ENCODE data around the gene REX1BD.

Gene REX1BD

GRCh38 chr19:18601875-18602274, 13.3 kb downstream of the REX1BD start:
- DNase-seq (ENCODE audit: low read depth in 2 of 3, low spot score in 2 of 3) = no peak

GRCh38 chr19:18603255-18603957, 14.8 kb downstream of the REX1BD start:
- no peak for DNase-seq (ENCODE audit: low read depth in 2 of 3, low spot score in 2 of 3)

DNA sequence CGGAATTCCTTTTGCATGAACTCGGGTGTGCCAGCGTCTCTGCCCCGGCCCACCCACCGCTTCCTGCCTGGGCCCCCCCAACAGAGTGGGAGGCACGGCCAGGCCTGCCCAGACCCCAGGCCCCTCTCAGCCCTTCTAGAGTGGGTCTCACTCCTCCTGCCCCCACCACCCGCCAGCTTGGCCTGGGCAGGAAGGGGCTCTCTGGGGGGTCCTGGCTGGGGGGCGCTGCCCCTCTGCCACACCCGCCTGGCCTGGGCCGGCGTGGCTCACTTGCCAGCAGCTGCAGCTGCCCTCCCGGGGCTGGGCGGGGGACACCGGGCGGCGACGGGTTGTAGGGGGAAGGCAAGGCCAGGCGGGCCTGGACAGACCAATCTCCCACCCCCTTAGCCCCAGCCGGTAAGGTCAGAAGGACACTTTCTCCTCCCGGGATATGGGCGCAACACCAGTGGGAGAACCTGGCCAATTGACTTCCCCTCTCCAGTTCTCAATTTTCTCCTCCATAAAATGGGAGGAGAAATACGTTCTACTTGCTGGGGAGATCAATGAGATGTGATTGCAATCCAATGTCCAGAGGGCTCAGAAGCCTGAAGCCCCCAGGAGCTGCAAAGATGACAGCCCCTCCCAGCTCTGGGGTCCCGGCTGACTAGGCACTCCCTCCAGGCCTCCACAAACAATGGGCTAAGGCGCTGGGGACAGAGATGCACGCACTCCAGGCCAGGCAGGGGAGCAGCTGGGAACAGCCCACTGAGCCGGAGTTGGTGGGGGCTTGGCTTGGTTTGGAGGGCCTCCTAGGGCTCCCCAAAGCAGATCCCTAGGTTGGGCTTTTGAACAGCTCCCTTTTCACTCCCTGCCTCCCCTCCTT, 15.6 kb downstream of the REX1BD start:
- no peak for DNase-seq (ENCODE audit: low read depth in 2 of 3, low spot score in 2 of 3)

- DNase-seq (ENCODE audit: low read depth in 2 of 3, low spot score in 2 of 3) = no peak
These were observed 16.2 kb downstream of the REX1BD start for GRCh38 chr19:18604820-18605159.

GRCh38 chr19:18605196-18605545, 16.6 kb downstream of the REX1BD start:
- no peak for DNase-seq (ENCODE audit: low read depth in 2 of 3, low spot score in 2 of 3)

- no peak for DNase-seq (ENCODE audit: low read depth in 2 of 3, low spot score in 2 of 3)
These were observed 17.1 kb downstream of the REX1BD start for GRCh38 chr19:18605546-18606280.

GRCh38 chr19:18606281-18607225, 18.0 kb downstream of the REX1BD start, which contains the start of gene CRLF1:
Gene CRLF1, minus strand, starts transcription at chr19:18606799. Its CDS starts 143 bp downstream, at chr19:18606656.
- no peak for DNase-seq (ENCODE audit: low read depth in 2 of 3, low spot score in 2 of 3)

GRCh38 chr19:18607226-18608101, 18.9 kb downstream of the REX1BD start:
- DNase-seq (ENCODE audit: low read depth in 2 of 3, low spot score in 2 of 3) = no peak

DNA sequence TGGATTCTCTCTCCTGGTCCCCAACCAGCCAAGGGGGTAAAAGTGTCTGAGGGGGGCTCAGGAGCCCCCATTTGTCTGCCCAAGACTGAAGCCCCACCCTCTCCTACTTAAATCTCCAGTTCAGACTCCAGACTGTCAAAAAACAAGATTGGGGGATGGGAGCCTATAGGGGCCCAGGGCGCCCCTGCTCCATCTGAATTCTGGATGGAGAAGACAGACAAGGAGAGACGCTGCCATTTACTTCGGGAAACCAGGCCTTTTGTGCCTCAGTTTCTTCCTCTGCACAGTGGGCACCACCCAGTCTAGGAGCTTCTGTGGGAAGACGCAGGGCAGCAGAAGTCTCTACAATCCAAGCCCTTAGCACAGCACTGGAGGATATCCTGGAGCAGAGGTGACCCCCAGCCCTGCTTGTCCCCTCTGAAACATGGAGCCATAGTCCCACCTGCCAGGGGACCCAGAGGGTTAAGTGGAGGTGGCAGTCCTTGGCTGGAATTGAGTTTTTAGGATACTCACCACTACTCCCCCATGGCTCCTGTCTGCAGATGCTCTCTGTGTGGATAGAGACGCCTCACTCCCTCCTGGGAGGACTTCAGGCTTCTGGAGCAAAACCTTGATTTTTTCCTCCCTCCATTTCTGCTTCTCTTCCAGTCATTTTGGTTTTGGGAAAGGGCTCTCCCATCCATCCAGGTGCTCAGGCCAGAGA, 19.7 kb downstream of the REX1BD start:
- no peak for DNase-seq (ENCODE audit: low read depth in 2 of 3, low spot score in 2 of 3)

GRCh38 chr19:18608805-18609716, 20.5 kb downstream of the REX1BD start:
- DNase-seq (ENCODE audit: low read depth in 2 of 3, low spot score in 2 of 3) = no peak

DNA sequence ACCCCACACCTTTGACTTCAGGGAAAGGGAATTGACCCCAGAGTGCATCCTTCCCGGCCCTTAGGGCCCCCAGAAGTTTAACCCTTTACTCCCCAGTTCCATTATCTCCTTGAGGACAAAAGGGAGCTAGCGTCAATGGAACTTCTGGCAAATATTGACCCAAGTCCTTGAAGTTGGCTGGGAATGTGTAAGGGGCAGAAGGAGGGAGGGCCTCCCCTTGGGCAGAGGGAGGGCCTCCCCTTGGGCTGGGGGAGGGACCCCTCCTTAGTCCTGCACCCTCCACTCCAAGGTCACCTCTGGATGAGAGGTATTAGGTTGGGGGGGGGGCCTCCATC, 21.1 kb downstream of the REX1BD start:
- no peak for DNase-seq (ENCODE audit: low read depth in 2 of 3, low spot score in 2 of 3)

GRCh38 chr19:18610245-18610555, 21.6 kb downstream of the REX1BD start:
- DNase-seq (ENCODE audit: low read depth in 2 of 3, low spot score in 2 of 3) = no peak

DNA sequence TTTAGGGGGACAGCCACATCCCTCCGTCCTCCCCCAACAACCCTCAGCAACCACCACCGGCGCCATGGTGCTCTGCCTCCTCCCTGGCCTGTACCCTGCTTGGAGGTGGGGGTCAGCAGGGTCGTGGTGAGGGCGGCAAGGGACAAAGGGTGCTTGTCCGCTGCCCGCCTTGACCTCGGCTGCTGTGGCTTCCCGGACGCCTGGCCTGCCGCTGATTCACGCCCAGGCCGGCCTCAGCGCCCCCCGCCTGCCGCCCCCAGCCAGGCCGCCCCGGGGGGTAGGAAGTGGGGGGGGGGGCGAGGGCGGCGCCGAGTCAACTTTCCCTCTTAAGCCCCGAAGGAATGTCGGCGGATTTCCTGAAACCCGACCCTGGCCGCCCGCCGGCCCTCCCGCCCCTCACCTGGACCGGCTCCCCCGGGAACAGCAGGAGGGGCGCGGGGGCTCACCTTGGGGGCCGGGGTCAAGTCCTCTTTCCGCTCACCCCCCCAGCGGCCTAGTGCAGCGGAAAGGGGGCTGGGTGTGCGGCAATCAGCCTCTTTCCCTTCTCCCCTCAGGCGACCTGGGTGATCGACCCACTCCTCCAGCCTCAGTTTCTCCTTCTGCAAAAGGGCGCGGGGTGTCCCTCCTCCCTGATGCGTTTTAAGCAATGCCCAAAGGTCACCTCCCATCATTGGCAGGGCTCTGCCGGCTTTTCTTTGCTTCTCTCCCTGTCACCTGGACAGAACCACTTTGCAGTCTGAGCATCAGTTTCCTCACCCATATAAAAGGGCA, 22.1 kb downstream of the REX1BD start:
- no peak for DNase-seq (ENCODE audit: low read depth in 2 of 3, low spot score in 2 of 3)

GRCh38 chr19:18611327-18612050, 22.9 kb downstream of the REX1BD start:
- no peak for DNase-seq (ENCODE audit: low read depth in 2 of 3, low spot score in 2 of 3)

- no peak for DNase-seq (ENCODE audit: low read depth in 2 of 3, low spot score in 2 of 3)
These were observed 23.6 kb downstream of the REX1BD start for GRCh38 chr19:18612051-18612771.

Measured in activated CD8-positive, alpha-beta memory T cell treated with anti-CD3 and anti-CD28 coated beads for 48 hours (primary cell).